Tibial artery (tissue), 4 donors: ENCODE data around the gene MED16.

Source experiments
- DNase-seq, 2 donors: peaks; one replicate each; pipeline ENCODE4 v3.0.0-alpha.2; 2019
- H3K27ac ChIP-seq, 2 donors: fragments of 200-600 bp; sonication (generic) in 1 of 2; 1 replicate in 1 of 2; 2 replicates in 1 of 2; pipeline ENCODE4 v1.5.1; 2018 to 2019; ENCODE audit warnings: mild to moderate bottlenecking in 1 of 2
- H3K27me3 ChIP-seq, 2 donors: fragments of 200-600 bp; sonication (generic) in 1 of 2; one replicate each; pipeline versions ENCODE4 v1.5.1 to v1.6.0; 2016 to 2019
- H3K36me3 ChIP-seq, 3 donors: fragments of 200-600 bp; sonication (generic) in 2 of 3; one replicate each; pipeline ENCODE4 v1.5.1; 2016 to 2019; ENCODE audit warnings: mild to moderate bottlenecking in 2 of 3
- H3K4me1 ChIP-seq, 4 donors: fragments of 200-600 bp; sonication (generic) in 2 of 4; 1 replicate in 3 of 4; 2 replicates in 1 of 4; pipeline ENCODE4 v1.5.1; 2016 to 2019
- H3K4me3 ChIP-seq, 2 donors: fragments of 200-600 bp; sonication (generic) in 1 of 2; 1 replicate in 1 of 2; 2 replicates in 1 of 2; pipeline ENCODE4 v1.5.1; 2018 to 2019; ENCODE audit warnings: mild to moderate bottlenecking in 2 of 2
- H3K9me3 ChIP-seq, 3 donors: fragments of 200-600 bp; sonication (generic) in 1 of 3; one replicate each; pipeline ENCODE4 v1.5.1; 2016 to 2019
- intact Hi-C: fragments of 100-400 bp; cut with DNase I; formaldehyde crosslinking; loops from one replicate; pipeline ENCODE4 v1.15.0; 2023; ENCODE audit warnings: low total_unique reads
- TF ChIP-seq, protein P1 (sequence below), 2 experiments: fragments of 200-600 bp in 1 of 2; fragments of 450-650 bp in 1 of 2; IDR thresholded peaks; one replicate each; pipeline ENCODE4 v1.5.1; 2017 to 2019; ENCODE audit warnings: antibody characterized with exemption in 2 of 2, mild to moderate bottlenecking in 1 of 2, moderate library complexity in 1 of 2

MED16 gene

DNA sequence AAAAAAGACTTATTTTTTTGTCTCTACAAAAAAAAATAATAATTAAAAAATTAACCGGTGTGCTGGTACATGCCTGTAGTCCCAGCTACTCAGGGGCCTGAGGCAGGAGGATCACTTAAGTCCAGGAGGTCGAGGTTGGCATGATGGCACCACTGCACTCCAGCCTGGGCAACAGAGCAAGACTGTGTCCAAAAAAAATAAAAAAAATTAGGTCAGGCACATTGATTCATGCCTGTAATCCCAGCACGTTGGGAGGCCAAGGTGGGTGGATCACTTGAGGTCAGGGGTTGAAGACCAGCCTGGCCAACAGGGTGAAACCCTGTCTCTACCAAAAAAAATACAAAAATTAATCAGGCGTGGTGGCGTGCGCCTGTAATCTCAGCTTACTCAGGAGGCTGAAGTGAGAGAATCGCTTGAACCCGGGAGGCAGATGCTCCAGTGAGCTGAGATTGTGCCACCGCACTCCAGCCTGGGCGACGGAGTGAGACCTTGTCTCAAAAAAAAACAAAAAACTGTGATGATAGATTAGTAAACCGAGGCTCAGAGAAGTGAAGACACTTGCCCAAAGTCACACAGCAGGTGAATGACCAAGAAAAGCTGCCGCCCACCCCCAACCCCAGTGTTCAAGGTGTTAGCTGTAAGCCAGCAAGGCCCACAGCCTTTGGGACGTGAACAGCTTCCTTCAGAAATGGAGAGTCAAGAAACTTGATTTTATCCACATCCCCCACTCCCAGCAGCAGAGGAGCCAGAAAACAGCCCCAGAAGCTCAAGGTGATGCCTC is 9.6 kb upstream of the MED16 start:
- peaks cover 0 to 7% (median 0%) of the 10 kb centered on the region in 4 donors for H3K4me1 ChIP-seq
- H3K9me3 ChIP-seq = no peaks in the 10 kb centered on the region
- H3K27ac ChIP-seq = no peak overlapping the region
- intact Hi-C loops = no loop called here
- peaks cover 0 to 36% (median 27%) of the 10 kb centered on the region in 3 donors for H3K36me3 ChIP-seq
- no peaks in the 10 kb centered on the region for H3K27me3 ChIP-seq
- DNase-seq = no peak
- TF ChIP-seq, protein P1, sequence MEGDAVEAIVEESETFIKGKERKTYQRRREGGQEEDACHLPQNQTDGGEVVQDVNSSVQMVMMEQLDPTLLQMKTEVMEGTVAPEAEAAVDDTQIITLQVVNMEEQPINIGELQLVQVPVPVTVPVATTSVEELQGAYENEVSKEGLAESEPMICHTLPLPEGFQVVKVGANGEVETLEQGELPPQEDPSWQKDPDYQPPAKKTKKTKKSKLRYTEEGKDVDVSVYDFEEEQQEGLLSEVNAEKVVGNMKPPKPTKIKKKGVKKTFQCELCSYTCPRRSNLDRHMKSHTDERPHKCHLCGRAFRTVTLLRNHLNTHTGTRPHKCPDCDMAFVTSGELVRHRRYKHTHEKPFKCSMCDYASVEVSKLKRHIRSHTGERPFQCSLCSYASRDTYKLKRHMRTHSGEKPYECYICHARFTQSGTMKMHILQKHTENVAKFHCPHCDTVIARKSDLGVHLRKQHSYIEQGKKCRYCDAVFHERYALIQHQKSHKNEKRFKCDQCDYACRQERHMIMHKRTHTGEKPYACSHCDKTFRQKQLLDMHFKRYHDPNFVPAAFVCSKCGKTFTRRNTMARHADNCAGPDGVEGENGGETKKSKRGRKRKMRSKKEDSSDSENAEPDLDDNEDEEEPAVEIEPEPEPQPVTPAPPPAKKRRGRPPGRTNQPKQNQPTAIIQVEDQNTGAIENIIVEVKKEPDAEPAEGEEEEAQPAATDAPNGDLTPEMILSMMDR (IDR thresholded peaks at IDR 0.05) = no peak
- no peak overlapping the region for H3K4me3 ChIP-seq

DNA sequence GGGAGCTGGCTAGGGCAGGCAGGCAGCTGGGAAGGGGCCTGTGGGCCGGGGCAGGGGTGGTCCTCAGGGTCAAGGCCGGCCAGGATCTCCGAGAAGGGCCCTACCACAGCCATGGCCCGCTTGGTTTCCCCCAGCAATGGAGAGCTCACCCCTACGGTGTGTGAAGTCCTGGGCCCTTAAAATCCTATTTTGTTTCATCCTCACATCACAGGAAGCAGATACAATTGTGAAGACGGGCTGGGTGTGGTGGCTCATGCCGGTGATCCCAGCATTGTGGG is 9.0 kb upstream of the MED16 start:
- Histone ChIP-seq H3K27me3 (no peaks in the 10 kb centered on the region), H3K9me3 (no peaks in the 10 kb centered on the region), H3K4me3 (no peak overlapping the region), H3K4me1 (peaks cover 0 to 7% (median 0%) of the 10 kb centered on the region in 4 donors), H3K36me3 (peaks cover 0 to 42% (median 33%) of the 10 kb centered on the region in 3 donors), H3K27ac (no peak overlapping the region)
- TF ChIP-seq, protein P1 (IDR thresholded peaks at IDR 0.05) = no peak
- intact Hi-C loops = no loop called here
- no peak for DNase-seq

DNA sequence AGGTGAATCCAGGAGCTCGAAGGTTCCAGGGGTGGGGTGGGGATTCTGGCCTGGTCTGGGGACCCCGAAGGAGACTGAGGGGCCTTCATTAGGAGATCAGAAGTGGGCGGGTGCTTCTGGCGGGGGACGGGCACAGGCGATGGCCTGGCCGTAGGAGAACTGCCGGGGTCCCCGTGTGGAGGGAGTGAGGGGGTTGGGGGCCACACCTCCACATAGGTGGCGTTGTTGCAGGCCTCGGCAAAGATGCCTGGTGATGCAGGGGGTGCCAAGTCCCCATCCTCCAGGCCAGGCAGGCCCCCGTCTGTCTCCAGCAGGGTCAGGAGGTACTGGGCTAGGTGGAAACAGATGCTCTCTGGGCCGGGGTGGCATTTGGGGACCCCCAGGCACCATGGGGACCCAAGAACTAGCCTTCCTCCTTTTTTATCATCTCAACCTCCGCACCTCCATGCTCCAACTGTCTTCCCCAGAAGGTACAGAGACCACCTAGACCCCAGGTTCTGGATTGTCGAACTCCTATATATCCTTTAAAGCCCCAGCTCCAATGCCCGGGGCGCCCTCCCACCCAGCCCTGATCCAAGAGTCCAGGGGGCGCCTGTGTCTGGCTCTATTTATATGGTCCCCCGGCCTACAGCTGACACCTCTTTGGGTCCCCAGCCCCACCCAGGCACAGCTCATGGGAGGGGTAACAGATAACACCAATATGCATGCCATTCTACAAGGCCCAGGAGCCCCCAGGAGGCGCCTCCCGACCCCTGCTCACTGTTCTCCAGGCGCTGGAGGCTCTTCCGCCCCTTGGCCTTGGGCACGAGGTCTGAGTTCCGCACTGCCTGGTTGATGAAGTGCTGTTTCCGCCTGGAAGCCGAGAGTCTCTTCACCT is 8.5 kb upstream of the MED16 start:
- Histone ChIP-seq H3K4me3 (no peak overlapping the region), H3K27ac (no peak overlapping the region), H3K36me3 (peaks cover 0 to 48% (median 35%) of the 10 kb centered on the region in 3 donors), H3K9me3 (no peaks in the 10 kb centered on the region), H3K4me1 (peaks cover 0 to 7% (median 0%) of the 10 kb centered on the region in 4 donors), H3K27me3 (no peaks in the 10 kb centered on the region)
- DNase-seq = no peak
- TF ChIP-seq, protein P1 (IDR thresholded peaks at IDR 0.05) = no peak
- intact Hi-C loops = no loop called here

GRCh38 chr19:900302-901111 is 7.5 kb upstream of the MED16 start:
- Histone ChIP-seq H3K27ac (no peak overlapping the region), H3K36me3 (peaks cover 0 to 49% (median 35%) of the 10 kb centered on the region in 3 donors), H3K4me1 (peaks cover 0 to 7% (median 0%) of the 10 kb centered on the region in 4 donors), H3K9me3 (no peaks in the 10 kb centered on the region), H3K4me3 (no peak overlapping the region), H3K27me3 (no peaks in the 10 kb centered on the region)
- TF ChIP-seq, protein P1 (IDR thresholded peaks at IDR 0.05) = no peak
- intact Hi-C loops = no loop called here
- DNase-seq = no peak

DNA sequence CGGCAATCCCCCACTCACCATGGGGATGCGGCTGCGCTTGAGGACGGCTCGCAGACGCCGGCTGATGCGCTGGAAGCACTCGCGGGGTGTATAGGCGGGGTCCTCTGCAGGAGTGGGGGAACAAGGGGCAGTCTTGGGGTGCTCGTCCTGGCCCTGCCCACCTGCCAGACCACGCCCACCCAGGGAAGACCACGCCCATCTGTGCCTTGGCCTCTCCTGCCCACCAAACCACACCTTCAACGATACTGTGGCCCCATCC is 7.0 kb upstream of the MED16 start:
- no peak overlapping the region for H3K27ac ChIP-seq

More for the DNA sequence above, 7.0 kb upstream of the MED16 start:
- DNase-seq = no peak
- Histone ChIP-seq H3K36me3 (peaks cover 0 to 49% (median 35%) of the 10 kb centered on the region in 3 donors), H3K4me1 (peaks cover 0 to 7% (median 0%) of the 10 kb centered on the region in 4 donors), H3K4me3 (no peak overlapping the region), H3K9me3 (no peaks in the 10 kb centered on the region), H3K27me3 (no peaks in the 10 kb centered on the region)
- TF ChIP-seq, protein P1 (IDR thresholded peaks at IDR 0.05) = no peak
- intact Hi-C loops = no loop called here
